Stimulated activated CD8-positive, alpha-beta memory T cell treated with anti-CD3 and anti-CD28 coated beads, Interleukin-7, amount 100 ng/mL, for 1 hour (primary cell): ENCODE measurements around the gene DEFB121.
"Not testable (repeated sequence)": the region's sequence is repeated elsewhere in the genome, so short reads cannot be mapped to it uniquely, and the experiment has no call there.

Experiments
- DNase-seq, 2 donors: peaks; one replicate each; pipeline ENCODE4 v3.0.0-alpha.2; 2020; ENCODE audit warnings: low read depth in 2 of 2

DEFB121 gene

GRCh38 chr20:31406115-31406514, at the start of gene DEFB121:
DEFB121 (minus strand) TSS chr20:31406215; CDS start chr20:31406152, 63 bp downstream.
- no peak for DNase-seq

- DNase-seq, result no peak
Observed at GRCh38 chr20:31454361-31454760, 48.3 kb upstream of the DEFB121 start.

GRCh38 chr20:31452575-31452974, 46.6 kb upstream of the DEFB121 start:
- DNase-seq, result no peak

- DNase-seq, result no peak
Observed at GRCh38 chr20:31449511-31450414, 43.7 kb upstream of the DEFB121 start.

GRCh38 chr20:31446084-31446819, 40.2 kb upstream of the DEFB121 start:
- DNase-seq, result no peak

GRCh38 chr20:31440012-31440659, 34.1 kb upstream of the DEFB121 start, which contains the start of gene DEFB123:
DEFB123 (plus strand) TSS chr20:31440632; CDS start chr20:31440699, 67 bp downstream.
- no peak for DNase-seq

GRCh38 chr20:31430568-31431115, 24.6 kb upstream of the DEFB121 start:
- no peak for DNase-seq

GRCh38 chr20:31427576-31427975, 21.6 kb upstream of the DEFB121 start:
- not testable (repeated sequence) for DNase-seq

- DNase-seq, result not testable (repeated sequence)
Observed at GRCh38 chr20:31426891-31427551, 21.0 kb upstream of the DEFB121 start.

GRCh38 chr20:31425797-31426196, 19.8 kb upstream of the DEFB121 start:
- no peak for DNase-seq

- DNase-seq, result no peak
Observed at GRCh38 chr20:31418307-31418706, 12.3 kb upstream of the DEFB121 start.

- no peak for DNase-seq
Observed at GRCh38 chr20:31415653-31416052, 9.6 kb upstream of the DEFB121 start.

- DNase-seq, result no peak
Observed at GRCh38 chr20:31414381-31414780, 8.4 kb upstream of the DEFB121 start.

GRCh38 chr20:31410011-31410410, 4.0 kb upstream of the DEFB121 start:
- no peak for DNase-seq

- no peak for DNase-seq
Observed at GRCh38 chr20:31403886-31404285, 2.1 kb downstream of the DEFB121 start.

GRCh38 chr20:31394900-31395299, 11.1 kb downstream of the DEFB121 start:
- DNase-seq, result no peak

- DNase-seq, result no peak
Observed at GRCh38 chr20:31392836-31393235, 13.2 kb downstream of the DEFB121 start.

GRCh38 chr20:31390490-31390889, 15.5 kb downstream of the DEFB121 start, which contains the start of gene DEFB119:
DEFB119 (minus strand) TSS chr20:31390590; CDS start chr20:31390483, 107 bp downstream.
- no peak for DNase-seq

- no peak for DNase-seq
Observed at GRCh38 chr20:31374346-31374745, 31.7 kb downstream of the DEFB121 start.

- no peak for DNase-seq
Observed at GRCh38 chr20:31368301-31368700, 37.7 kb downstream of the DEFB121 start, which contains the start of gene DEFB118. DEFB118 (plus strand) TSS chr20:31368601; CDS start chr20:31368651, 50 bp downstream.

- DNase-seq, result not testable (repeated sequence)
Observed at GRCh38 chr20:31364272-31364671, 41.7 kb downstream of the DEFB121 start.
